NCI-H2196 treated with DMSO at 0.1 percent for 48 hours (cell line): ENCODE results near the gene DCUN1D4.

ENCODE experiments used
- DNase-seq: peaks from one replicate; lab custom pipeline; 2025; ENCODE audit not compliant: unreplicated experiment; lab: John Stamatoyannopoulos, UW

DCUN1D4 gene

DNA sequence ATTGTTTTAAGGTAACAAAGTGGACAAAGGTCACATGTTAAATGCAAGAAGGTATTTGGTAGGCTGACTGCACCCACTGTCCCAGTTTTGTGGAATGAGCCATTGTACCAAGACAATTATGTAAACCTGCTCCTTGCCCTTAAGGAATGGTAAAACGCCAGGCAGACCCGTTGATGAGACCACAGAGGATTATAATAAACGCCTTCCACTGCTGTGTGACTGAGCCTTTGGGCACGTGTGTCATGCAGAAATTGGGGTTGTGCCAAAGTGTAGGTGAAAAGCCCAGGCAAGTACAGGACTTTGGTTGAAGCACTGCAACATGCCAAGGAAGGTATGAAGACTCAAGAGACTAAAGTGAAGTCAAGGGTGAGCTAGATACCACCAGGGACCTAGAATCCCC is 117.5 kb downstream of the DCUN1D4 start:
- DNase-seq, result no peak

DNA sequence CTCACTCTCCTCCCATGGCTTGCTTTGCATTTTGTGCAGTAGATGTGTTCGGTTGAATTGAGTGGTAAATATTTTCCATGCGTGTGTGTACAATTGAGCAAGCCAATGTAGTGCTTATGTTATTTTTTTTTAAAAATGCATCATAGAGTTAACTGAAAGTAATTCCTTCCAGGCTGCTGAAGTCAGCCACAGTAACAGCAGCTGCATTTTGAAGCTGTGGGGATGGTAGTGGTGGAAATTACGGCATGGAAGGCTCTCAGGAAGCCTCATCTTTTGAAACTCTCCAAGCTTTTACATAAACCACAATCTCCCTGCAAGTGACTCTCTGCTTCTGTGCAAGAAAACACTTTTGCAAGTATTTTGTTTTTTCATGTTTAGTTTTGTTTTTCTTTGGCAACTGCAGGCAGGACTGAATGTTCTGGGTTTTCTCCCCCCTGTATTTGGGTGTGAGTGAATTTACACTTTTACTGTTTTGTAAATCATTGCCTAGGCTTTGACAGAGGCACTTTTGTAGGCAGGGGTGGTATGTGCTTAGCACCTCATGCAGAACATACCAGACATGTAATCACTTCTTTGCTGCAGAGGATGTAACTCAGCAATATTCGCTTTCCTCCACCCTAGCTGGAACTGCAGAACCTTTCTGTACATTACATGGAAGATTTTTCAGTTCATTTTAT is 121.0 kb downstream of the DCUN1D4 start:
- no peak for DNase-seq

DNA sequence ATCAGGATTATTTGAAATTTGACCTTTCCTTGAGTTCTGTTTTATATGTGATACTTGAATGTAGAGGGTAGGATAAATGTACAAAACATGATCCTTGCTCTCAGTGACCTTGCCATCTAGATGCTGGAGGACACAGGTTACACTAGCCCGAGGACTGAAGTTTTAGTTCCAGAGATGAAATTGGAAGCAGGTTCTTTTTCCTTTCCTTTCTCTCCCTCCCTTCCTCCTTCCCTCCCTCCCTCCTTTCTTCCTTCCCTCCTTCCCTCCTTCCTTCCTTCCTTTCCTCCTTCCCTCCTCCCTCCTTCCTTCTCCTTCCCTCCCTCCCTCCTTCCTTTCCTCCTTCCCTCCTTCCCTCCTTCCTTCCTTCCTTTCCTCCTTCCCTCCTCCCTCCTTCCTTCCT is 122.9 kb downstream of the DCUN1D4 start:
- no peak for DNase-seq
